HG03175 (cell line): ENCODE results near the gene EIF4EBP2.

Experiments used
- ATAC-seq: cut with Tn5 transposase; IDR thresholded peaks from one replicate; pipeline ENCODE4 v1.9.1; 2021; ENCODE audit warnings: mild to moderate bottlenecking, moderate library complexity; ENCODE audit not compliant: unreplicated experiment

EIF4EBP2 gene

GRCh38 chr10:70458329-70459060, 54.5 kb downstream of the EIF4EBP2 start:
- ATAC-seq: no peak

- ATAC-seq: no peak
These were observed 55.3 kb downstream of the EIF4EBP2 start for GRCh38 chr10:70459061-70459773.

- ATAC-seq: no peak
These were observed 56.0 kb downstream of the EIF4EBP2 start for GRCh38 chr10:70459774-70460490.

- ATAC-seq: no peak
These were observed 57.7 kb downstream of the EIF4EBP2 start for GRCh38 chr10:70461397-70462348.

GRCh38 chr10:70462349-70462984, 58.5 kb downstream of the EIF4EBP2 start:
- ATAC-seq: no peak

GRCh38 chr10:70465278-70465677, 61.3 kb downstream of the EIF4EBP2 start:
- ATAC-seq: no peak

GRCh38 chr10:70465832-70466231, 61.9 kb downstream of the EIF4EBP2 start:
- ATAC-seq: no peak

GRCh38 chr10:70466951-70467350, 63.0 kb downstream of the EIF4EBP2 start:
- no peak for ATAC-seq

GRCh38 chr10:70472799-70473454, 69.0 kb downstream of the EIF4EBP2 start:
- ATAC-seq: no peak

GRCh38 chr10:70474780-70475179, 70.8 kb downstream of the EIF4EBP2 start:
- ATAC-seq: no peak

GRCh38 chr10:70475661-70476060, 71.7 kb downstream of the EIF4EBP2 start:
- ATAC-seq: no peak

GRCh38 chr10:70476249-70477035, 72.5 kb downstream of the EIF4EBP2 start:
- ATAC-seq: no peak

GRCh38 chr10:70477661-70478162, 73.8 kb downstream of the EIF4EBP2 start:
- ATAC-seq: no peak
